ENCODE data around the gene RAMACL. TPM values are rescaled to one million over a fixed set of nuclear protein-coding genes. Genes with fewer than 3 reads are reported as not detected.
"Not testable (repeated sequence)": the region's sequence is repeated elsewhere in the genome, so short reads cannot be mapped to it uniquely, and the experiment has no call there.

RAMACL gene
- 0.43 TPM for total RNA-seq
- long read RNA-seq = 0 reads

- ATAC-seq (no peak), DNase-seq (ENCODE audit: missing footprints) (no peak)
- intact Hi-C loops (cut with DNase I) = no loop called here
These were observed at the start of gene RAMACL for GRCh38 chr6:166586424-166587156. RAMACL (minus strand) TSS chr6:166586678; CDS start chr6:166586477, 201 bp downstream.

DNA sequence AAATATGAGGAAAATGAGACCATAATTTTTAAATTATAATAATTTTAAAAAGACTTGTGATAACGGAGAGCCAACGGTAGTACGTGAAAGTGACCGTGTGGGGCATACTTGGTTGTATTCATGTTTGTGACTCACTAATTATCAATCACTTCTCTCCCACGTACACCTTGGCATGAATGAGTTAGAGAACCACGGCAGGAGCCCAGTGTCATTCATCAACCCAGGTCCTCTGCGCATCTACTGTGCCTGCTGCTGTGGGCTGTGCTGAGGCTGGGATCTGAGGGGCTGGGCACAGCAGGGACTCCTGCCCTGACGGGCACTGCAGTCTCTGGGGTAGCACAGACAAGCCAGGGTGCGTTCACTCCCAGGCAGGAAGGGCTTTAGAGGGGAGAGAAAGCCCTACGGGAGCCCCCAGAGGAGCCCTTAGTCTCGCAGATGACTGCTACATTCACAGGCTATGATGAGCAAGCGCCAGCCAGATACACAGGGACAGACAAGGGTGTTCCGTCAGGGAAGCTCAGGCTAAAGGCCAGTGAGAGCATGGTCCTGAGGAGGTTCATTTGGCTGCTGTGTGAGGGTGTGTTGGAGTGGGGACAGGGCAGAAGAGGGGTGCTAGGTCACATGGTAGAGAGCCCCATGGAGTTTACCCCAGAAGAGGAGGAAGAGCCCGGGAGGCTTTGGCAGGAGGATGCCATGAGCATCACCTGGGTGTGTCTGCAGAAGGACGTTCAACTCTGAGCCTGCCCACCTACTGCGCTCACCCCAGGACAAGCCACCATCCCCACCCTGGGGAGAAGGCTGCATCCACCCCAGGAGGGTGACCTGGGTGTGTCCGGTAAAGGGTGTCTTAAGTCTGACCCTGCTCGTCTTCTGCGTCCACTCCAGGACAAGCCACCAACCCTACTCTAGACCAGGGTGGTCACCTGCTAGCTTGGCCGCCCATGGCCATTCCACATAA, 48.8 kb upstream of the RAMACL start:
- ATAC-seq = no peak
- no peak for DNase-seq (ENCODE audit: missing footprints)
- intact Hi-C loops (cut with DNase I) = no loop called here

DNA sequence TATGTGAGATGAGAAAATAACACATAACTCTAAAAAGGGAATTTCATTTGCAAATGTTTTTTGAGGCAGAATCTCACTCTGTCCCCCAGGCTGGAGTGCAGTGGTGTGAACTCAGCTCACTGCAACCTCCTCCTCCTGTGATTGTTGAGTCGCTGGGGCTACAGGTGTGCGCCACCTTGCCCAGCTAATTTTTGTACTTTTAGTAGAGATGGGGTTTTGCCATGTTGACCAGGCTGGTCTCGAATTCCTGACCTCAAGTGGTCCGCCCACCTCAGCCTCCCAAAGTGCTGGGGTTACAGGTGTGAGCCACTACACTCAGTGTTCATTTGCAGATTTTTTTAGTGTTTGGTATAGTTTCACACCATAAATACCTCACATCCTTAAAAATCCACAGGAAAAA, 48.1 kb upstream of the RAMACL start:
- DNase-seq (ENCODE audit: missing footprints) = peak; percentile 35
- intact Hi-C loops (cut with DNase I); ATAC-seq: not testable (repeated sequence)

DNA sequence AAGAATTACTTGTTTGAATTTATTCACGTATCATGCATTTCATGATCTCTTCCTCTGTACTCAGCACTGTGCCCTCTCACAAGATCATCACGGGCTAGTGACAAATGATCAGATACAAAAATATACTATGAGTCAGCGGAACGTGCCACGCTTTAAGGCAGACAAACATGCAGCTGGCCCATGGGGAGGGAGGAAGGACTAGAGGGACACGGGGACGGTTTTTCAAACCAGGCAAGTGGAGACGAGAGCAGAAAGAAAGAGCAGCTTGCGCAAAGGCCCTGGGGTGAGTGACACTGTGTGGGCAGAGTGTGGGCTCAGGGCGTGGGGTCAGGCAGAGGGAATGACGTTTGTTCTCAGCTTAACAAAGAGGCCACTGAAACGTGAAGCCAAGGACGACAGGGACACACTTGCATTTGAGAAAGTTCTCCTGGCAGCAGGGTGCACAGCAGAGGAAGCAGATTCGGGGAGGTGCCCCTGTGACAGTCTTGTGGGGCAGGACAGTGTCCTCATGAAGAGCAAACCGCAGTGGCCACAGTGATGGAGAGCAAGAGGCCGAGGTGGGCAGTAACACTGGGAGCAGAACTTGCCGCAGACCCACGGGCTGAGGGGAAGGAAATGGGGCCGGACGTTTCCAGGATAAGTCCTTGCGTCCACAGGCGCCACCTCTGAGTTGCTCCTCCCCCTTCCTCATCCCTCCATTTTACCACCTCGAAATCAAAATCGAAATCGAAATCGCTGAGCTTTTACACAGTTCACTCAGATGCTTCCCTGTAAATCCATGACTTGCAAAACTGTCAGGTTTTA, 47.5 kb upstream of the RAMACL start:
- DNase-seq (ENCODE audit: missing footprints) = peak; percentile 27
- intact Hi-C loops (cut with DNase I) = no loop called here
- ATAC-seq = peak; percentile 83

DNA sequence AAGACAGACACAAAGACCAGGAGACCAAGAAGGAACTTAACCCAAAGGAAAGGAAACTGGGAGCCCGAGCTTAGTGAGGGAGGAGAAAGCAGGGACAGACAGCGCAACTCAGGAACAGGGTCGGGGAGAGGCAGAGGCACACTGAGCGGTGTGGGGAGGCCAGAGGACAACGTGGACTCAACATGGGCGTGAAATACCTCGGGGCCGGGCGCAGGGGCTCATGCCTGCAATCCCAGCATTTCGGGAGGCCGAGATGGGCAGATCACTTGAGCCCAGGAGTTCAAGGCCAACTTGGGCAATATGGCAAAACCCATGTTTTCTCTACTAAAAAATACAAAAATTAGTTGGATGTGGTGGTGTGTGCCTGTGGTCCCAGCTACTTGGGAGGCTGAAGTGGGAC, 46.3 kb upstream of the RAMACL start:
- intact Hi-C loops (cut with DNase I) = no loop called here
- no peak for DNase-seq (ENCODE audit: missing footprints)
- ATAC-seq = no peak

DNA sequence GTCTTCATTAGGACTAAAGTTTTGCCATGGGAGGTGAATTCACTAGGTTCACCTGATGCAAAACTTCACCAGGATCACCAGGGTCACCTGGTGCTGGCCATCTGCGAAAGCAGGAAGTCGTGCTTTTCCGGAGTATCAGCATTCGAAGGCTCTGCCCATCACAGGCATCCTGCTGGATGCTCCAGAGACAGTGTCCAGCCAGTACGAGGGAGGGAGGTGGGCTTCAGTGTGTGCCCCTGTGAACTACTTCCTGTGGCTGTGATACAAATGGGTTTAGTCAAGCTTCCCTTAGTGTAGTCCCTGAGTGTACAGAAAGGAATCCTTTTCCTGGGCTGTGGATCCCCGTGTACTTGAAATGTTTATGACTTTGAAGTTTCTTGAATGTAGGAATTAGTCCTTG, 44.0 kb upstream of the RAMACL start:
- intact Hi-C loops (cut with DNase I) = no loop called here
- DNase-seq (ENCODE audit: missing footprints) = no peak
- no peak for ATAC-seq

GRCh38 chr6:166629628-166630027, 43.1 kb upstream of the RAMACL start:
- no peak for DNase-seq (ENCODE audit: missing footprints)
- no peak for ATAC-seq
- intact Hi-C loops (cut with DNase I) = loop anchor here (5.0 to 10.0 kb wide), 3 partner anchors 63 to 325 kb away; partner anchors contain the start of gene RNASET2

DNA sequence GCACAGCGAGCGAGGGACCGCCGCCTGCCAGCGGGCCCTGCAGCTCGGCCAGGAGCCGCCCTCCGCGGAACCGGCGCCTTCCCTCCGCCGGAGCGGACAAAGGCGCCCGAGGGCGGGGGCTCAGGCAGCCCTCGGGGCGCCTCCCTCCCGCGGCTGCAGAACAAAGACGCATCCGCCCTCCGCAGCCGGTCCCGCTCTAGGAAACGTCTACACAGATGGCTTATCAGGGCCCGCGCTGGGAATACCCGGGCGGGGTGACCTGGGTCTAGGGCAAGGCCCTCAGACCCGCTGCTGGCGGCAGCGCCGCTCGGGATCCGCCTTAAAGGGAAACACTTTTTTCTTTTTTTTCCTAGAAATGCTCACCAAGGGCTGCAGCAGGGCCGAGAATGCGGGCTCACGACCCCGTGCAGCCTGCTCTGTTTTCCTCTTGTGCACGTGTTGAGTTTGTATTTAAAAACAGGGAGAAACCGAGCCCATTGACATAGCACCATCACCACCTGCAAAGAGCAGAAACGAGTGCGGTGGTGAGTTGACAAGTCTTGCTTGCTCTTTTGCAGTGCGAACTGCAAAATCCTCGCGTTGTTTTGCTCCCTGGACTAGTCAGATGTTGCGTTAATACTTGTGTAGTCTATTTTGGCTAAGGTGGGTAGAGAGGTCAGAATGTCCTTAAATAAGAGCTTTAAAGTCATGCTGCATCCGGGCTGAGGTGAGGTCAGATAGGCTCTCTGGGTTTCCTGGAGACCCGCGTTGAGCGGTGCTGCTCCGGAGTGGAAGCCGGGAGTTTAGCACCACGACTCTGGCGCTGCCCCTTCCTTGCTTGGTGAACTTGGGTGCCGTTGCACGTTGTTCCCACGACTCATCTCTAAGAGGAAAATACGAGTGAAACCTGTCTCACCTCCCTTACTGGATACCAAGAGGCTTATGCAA, 41.7 kb upstream of the RAMACL start:
- DNase-seq (ENCODE audit: missing footprints) (peak; percentile 92), ATAC-seq (peak; percentile 42)
- intact Hi-C loops (cut with DNase I) = loop anchor here (2.0 to 10.0 kb wide), 4 partner anchors 64 to 327 kb away; partner anchors contain the start of gene RNASET2

DNA sequence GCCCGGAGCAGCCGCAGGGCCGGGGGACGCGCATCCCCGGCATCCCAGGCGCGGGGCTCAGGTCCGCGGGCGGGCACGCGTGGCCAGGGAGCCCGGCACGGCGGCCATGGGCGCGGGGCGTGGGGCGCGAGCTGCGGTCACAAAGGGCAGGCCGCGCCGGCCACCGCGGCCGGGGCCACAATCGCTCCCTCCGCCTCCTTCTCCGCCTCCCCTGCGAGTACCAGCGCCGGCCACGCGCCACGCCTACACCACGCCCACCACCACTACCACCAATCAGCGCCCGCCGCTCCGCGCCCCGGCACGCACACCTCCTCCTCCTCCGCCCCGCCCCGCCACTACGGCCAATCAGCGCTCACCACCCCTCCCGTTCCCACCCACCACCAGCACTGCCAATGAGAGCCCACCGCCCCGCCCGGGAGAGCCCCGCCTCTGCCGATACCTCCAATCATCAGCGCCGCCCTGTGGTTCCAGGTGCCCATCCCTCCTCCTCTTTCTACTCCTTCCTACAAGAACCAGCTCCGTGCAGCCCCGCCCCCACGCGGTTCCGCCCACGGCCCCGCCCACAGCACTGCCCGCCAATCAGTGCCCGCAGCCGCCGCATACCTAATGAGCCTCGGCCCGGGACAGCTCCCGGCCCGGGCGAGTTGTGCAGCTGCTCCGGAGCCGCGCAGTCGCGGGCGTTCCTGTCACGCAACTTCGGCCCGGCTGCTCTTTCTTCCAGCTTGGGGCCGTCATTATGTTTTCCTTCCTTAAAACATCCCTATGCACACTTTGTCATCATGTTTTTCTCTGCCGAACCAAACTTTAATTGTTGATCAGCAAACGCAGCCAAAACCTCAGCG, 40.8 kb upstream of the RAMACL start, which contains the start of gene RPS6KA2:
TSS of gene RPS6KA2 (minus strand) at position 219 of the 842 bp plus-strand sequence. CDS start 232 bp downstream, outside the sequence.
- intact Hi-C loops (cut with DNase I) = loop anchor here (2.0 to 10.0 kb wide), 4 partner anchors 65 to 328 kb away; partner anchors contain the start of gene RNASET2
- DNase-seq (ENCODE audit: missing footprints) (peak; percentile 100), ATAC-seq (peak; percentile 93)

DNA sequence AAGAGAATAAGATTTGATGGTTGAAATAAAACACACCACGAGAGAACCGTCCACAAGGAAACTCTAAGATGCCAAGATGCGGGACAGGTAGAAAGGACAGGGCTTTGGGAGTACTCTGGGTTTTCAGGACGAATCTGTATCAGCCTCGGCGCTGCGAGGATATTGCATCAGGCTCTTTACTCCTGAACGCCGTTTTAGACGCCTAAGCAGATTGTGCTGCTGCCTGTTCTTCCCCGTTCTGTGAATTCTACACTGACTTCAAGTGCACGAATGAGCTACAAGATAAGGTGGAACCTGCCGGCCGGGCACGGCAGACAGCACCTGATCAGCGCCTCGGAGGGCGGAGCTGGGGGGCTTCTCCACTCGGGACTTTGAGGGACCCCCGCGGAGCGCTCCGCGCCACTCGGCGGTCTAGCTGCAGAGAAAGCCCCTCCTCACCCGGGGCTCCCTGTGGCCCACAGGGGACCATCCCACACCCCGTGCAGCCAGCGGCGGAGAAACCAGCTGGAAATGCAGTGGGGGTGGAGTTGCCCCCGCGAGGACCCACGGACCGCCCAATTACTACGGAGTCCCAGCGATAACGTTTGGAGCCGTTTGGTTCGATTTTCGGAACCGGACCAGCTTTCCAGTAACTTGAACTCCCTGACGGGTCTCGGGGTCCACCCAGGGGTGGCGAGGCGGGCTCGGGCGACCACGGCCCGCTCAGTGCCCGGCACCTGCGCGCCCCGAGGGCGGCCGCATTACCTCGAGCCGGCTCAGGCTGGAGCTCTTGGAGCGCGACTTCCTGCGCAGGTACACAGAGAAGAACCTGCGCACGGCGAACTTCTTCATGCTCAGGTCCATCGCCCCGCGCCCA, 39.9 kb upstream of the RAMACL start:
- ATAC-seq = no peak
- intact Hi-C loops (cut with DNase I) = loop anchor here (2.0 to 10.0 kb wide), 4 partner anchors 66 to 328 kb away; partner anchors contain the start of gene RNASET2
- DNase-seq (ENCODE audit: missing footprints) = peak; percentile 78

DNA sequence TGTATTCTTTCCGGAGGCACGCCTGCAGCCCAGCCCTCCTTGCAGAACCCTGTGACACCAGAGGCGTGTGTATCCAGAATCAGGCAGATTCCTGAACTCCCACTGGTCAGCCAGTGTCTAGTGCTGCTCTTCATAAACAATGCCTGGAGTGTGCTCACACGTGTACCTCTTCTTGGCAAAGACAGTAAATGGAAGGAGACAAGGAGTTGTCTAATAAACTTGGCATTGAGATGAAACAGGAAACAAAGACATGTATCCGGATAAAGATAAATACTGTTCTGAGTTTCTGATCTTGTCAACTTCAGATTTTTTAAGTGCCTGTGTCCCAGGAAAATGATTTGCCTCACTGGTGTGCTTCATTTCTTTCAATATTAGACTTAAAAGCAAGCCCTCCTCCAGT, 38.9 kb upstream of the RAMACL start:
- no peak for ATAC-seq
- DNase-seq (ENCODE audit: missing footprints) = no peak
- intact Hi-C loops (cut with DNase I) = loop anchor here (5.0 to 10.0 kb wide), 3 partner anchors 67 to 329 kb away; partner anchors contain the start of gene RNASET2

DNA sequence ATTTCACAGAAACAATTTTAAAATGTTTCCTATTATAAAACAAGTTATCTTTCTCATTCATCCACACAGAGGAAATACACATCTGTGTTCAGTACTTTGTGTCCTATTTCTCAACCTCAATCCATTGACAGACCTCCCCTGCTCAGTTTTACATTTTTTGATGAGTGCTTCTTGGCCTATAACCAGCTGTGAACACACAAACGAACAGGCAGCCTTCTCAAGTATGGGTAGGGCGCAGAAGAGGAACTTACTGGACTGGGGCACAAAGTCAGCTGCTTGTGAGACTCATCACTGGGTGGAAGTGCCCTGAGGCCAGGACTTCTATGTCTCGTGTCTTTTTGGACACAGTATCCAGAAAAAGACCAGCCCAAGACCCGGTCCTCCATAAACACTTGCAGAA, 37.8 kb upstream of the RAMACL start:
- intact Hi-C loops (cut with DNase I) = loop anchor here (10.0 kb wide), 1 partner anchor 331 kb away; the partner anchor contains the start of gene RNASET2
- ATAC-seq (peak; percentile 13), DNase-seq (ENCODE audit: missing footprints) (no peak)

DNA sequence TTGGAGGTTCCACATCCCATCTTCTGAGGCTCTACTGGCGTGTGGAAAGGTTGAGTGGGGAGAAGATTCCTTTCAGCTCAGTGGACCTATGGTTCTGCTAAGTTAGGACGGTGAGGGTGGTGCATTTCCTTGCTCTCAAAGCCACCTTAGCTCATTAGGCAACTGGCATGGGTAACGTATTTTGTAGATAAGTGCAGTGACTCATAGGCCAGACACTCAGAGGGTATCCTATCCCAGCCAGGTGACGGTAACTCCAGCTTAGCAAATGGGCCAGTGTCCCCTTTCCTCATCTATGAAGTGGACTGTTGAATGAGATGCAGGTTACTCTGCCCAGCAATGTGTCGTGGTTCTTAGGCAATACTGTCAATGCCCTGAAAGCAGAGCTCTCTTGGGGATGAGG, 36.8 kb upstream of the RAMACL start:
- DNase-seq (ENCODE audit: missing footprints) = no peak
- ATAC-seq = no peak
- intact Hi-C loops (cut with DNase I) = loop anchor here (10.0 kb wide), 1 partner anchor 331 kb away; the partner anchor contains the start of gene RNASET2

GRCh38 chr6:166621114-166621540, 34.6 kb upstream of the RAMACL start:
- DNase-seq (ENCODE audit: missing footprints) (no peak), ATAC-seq (no peak)
- intact Hi-C loops (cut with DNase I) = loop anchor here (10.0 kb wide), 1 partner anchor 334 kb away; the partner anchor contains the start of gene RNASET2

DNA sequence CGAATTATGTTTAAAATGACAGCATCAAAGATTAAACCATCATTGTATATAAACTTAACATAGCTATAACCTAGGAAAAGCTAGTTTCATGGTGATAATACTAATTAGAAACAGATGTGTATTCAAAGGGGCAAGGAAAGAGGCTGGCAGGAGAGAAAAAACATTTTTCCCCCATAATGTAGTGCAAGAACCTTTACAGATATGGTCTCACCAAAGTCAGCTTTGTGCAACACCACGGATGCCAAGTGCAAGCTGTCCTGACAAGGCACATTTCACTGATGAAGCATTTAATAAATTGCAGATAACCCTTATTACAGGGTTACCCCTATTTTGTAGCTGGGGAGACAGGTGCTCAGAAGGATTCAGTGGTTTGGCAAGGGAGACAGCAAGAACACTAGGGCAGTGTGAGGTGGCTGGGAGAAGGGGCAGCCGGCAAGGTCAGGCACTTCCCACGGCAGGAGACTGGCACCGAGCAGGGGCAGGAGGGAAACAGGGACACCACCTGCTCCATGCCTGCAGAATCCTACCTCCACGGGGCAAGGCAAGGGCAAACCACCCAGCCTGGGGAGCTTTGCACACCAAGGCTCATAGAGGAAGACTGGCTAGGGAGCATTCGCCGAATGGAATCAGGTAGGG, 34.1 kb upstream of the RAMACL start:
- DNase-seq (ENCODE audit: missing footprints) = no peak
- intact Hi-C loops (cut with DNase I) = loop anchor here (10.0 kb wide), 1 partner anchor 334 kb away; the partner anchor contains the start of gene RNASET2
- ATAC-seq = no peak

Measured in Right ventricle myocardium inferior (tissue), 1 donor.